ENCODE data around the gene PCAT6.

The PCAT6 gene

DNA sequence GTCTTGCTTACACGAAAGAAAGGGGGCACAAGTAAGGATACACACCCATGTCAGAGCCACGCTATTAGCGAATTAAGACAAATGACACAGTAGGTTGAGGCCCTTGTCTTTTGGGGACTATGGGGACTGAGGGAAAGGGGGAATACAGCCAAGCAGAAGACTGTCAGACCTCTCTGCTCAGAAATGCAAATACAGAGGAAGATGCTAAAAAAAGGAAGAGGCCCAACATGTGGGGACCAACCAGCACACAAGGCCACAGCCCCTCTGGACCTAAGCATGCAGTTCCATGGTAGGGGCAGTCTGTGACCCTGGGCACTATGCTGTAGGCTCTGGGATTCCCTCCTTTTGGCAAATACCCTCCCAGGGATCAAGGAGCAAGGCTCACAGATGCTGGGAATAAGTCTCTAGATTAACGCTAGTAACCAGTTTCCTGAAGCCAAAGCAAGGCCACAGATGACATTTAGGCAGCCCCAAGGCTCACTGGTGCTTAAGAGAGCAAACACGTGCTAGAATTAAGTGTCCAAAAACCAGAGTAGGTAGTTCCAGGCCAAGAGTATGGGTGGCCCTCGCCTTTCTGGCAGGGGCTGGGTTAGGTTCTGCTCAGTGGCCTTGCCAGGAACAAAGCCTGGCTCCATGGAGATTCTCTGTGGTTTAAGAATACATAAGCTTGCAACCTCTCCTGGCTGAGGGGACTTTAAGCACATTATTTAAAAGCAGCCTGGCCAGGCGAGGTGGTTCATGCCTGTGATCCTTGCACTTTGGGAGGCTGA is 40.0 kb downstream of the PCAT6 start:
- DNase-seq: no peak

DNA sequence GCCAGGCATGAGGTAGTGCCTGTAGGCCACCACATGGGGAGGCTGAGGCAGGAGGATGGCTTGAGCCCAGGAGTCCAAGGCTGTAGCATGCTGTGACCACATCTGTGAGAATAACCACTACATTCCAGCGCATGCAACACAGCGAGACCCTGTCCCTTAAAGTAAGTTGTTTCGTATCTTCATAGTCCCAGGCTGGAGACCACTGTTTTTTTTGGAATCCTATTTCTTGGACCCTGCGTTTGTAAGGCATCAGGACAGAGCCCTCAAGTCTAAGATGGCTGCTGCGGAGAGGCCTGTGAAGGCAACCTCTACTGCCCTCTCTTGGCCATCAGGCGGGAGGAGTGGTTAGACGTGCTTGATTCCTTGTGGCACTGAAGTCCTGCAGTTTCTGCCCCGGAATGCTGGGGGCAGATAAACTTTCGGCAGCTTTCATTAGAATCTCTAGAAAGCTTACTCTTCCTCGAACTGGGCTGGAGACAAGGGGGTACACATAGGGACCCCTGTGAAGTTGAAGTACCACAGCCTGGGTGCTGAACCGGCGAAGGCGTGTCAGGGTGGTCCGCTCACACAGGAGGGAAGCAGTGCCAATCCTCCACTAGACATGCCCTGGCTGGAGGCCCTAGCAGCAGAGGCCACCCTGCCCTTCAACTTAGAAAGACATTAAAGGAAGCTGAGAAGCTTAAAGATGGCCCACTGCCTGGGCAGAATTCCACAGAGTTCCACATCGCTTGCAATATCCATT is 41.6 kb downstream of the PCAT6 start:
- no peak for DNase-seq

DNA sequence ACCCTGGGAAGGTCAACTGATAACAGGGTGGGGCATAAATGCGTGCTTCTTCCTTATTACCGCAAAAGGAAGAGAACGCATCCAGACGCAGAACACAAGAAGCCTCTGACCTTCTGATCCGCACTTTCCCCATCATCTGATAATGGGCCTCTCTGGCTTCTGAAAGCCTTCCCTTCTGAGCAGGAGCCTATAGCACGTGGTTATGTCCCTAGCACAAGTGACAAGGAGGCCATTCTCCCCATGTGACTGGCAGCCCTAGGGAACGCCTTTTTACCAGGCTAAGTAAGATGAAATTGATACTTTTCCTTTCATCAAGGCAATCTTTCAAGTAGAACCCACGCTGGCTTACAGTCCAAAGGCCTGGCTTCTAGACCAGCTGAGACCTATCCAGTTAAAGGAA is 44.0 kb downstream of the PCAT6 start:
- no peak for DNase-seq

DNA sequence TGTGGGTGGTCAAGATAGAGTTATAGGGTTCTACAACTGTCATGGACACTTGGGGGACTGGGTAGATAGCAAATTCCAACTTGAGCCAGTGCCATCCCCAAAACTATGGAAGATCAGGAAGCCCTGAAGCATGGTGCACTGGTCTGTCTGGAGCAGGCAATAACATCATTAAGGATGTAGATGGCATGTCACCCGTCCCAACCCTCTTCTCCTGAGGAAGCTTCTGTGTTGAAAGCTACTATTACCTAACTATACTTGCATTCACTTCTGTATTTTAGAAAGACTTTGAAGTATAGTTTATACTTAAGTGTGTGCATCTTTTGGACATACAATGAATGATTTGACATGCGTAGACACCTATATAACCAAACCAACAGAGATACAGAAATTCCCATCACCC is 45.3 kb downstream of the PCAT6 start:
- DNase-seq: no peak

DNA sequence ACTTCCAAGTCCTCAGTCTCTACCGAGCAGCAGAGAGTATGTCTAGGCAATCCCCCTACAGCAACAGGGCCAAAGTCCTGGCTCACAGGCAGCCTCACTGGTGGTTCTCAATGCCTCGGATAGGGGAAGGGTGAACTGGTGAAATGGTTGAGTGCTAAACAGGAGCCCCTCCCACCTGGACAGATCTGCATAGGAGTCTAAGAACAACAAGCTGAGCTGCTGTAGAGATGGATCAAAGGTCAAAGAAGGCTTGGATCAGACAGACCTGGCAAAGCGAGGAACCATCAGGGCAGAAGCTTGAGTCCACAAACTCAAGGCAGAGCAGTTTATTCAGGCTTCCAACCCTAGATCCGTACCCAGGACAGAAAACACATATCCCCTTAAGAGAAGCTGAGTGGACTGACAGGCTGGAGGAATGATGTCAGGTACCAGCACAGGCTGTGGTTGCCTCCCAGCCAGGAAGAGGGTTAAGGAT is 46.4 kb downstream of the PCAT6 start:
- DNase-seq: no peak

DNA sequence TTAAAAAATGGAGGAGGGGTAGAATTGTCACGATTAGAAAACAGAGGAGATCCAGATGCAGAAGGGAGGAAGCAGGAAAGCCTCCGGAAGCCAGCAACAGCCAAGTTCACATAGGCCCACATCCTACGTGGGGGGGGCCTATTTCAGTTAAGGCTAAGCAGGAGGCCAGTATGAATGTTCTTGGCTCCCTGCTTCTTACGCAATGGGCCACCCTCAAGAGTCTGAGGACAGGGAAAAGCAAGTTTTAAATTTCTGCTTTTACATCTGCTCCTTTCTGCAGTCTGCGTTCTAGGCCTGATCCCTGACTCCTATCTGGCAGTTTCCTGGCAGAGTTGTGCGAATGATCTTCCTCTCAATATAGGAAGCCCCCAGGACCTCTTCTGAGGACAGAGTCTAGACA is 47.6 kb downstream of the PCAT6 start:
- DNase-seq: no peak

DNA sequence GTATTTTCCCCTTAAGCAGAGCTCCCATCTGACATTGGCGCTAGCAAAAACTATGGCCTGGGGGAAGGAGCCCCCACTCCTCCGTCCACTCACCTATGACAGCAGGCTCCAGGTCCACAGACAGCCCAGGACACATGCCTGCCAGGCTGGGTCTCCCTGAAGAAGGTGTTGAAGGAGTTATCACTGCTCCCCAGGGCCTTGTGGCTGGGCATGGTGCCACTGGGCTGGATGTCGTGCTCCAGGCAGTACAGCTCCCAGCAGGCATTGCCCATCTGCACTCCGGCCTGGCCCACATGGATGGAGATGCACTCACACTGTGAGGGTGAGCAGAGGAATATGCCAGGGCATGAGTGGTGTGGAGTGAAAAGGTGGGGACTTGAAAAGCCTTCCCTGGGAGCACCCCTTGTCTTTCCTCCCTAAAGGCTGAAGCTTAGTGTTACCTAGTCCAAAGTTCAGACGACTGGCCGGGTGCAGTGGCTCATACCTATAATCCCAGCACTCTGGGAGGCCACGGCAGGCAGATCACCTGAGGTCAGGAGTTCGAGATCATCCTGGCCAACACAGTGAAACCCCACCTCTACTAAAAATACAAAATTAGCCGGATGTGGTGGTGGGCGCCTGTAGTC is 48.1 kb downstream of the PCAT6 start:
- DNase-seq: no peak

DNA sequence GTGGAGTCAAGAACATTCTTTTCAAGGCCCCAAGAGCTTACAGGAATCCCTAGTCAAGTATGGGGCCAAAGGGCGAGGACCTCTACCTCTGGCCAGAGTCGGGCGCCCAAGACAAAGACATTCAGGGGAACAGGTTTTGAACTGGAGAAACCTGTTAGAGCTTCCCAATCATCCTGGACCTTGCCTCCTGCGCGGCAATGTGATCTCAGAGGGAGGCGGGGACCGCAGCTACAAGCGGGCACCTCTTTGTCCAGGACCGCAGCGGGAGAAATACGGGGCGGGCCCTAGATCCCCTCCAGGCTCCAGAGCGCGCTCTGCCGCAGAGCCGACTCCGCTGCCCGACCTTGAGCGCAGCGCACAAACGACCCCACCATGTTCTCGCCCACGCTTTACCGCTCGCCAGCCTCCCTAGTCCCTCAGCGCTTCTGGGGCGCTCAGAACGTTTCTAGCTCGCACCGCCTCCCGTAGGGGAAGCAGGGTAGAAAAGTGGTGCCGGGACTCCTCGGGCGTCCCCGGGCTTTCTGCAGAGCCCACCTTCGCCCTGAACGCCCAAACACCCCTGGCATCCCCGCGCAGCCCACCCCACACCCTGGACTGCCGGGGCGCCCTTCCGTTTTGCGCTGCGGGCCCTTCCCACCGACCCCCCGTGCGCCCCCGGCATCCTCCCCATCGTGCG is 50.1 kb downstream of the PCAT6 start:
- DNase-seq: peak; percentile 12 to 21

Measured in activated CD4-positive, alpha-beta T cell treated with anti-CD3 and anti-CD28 coated beads, Interleukin-2, amount 50 U/mL, for 4 hours (primary cell).